Neural progenitor cell (in vitro differentiated cells): ENCODE measurements around the gene FRS2. TPM values are rescaled to one million over a fixed set of nuclear protein-coding genes. Genes with fewer than 3 reads are reported as not detected.

ENCODE experiments used
- DNase-seq: peaks from one replicate; pipeline ENCODE4 v3.0.0-alpha.2; 2016; ENCODE audit warnings: low spot score
- H2AFZ ChIP-seq: fragments of 200-600 bp; sonication (generic); replicated peaks from 2 replicates; pipeline ENCODE4 v1.6.1; 2016; ENCODE audit warnings: antibody characterized with exemption
- H3F3A ChIP-seq: fragments of 200-600 bp; sonication (generic); 2 replicates; pipeline ENCODE4 v1.6.1; 2016; ENCODE audit warnings: antibody characterized with exemption, low read depth
- H3K27ac ChIP-seq: fragments of 200-600 bp; sonication (generic); 2 replicates; pipeline ENCODE4 v1.5.1; 2016; ENCODE audit warnings: mild to moderate bottlenecking
- H3K27me3 ChIP-seq: fragments of 200-600 bp; sonication (generic); 2 replicates; pipeline ENCODE4 v1.6.1; 2016; ENCODE audit warnings: mild to moderate bottlenecking, moderate library complexity
- H3K36me3 ChIP-seq: fragments of 200-600 bp; sonication (generic); 2 replicates; pipeline ENCODE4 v1.5.1; 2016
- H3K4me1 ChIP-seq: fragments of 200-600 bp; sonication (generic); 2 replicates; pipeline ENCODE4 v1.6.1; 2016; ENCODE audit warnings: mixed run types
- H3K4me2 ChIP-seq: fragments of 200-600 bp; sonication (generic); 2 replicates; pipeline ENCODE4 v1.6.1; 2016
- H3K4me3 ChIP-seq: fragments of 200-600 bp; sonication (generic); 2 replicates; pipeline ENCODE4 v1.5.1; 2016
- H3K79me2 ChIP-seq: fragments of 200-600 bp; sonication (generic); 2 replicates; pipeline ENCODE4 v1.6.1; 2016; ENCODE audit warnings: low read depth
- H3K9ac ChIP-seq: fragments of 200-600 bp; sonication (generic); 2 replicates; pipeline ENCODE4 v1.6.1; 2016
- H3K9me3 ChIP-seq: fragments of 200-600 bp; sonication (generic); 2 replicates; pipeline ENCODE4 v1.5.1; 2016; ENCODE audit warnings: low read depth
- H4K20me1 ChIP-seq: fragments of 200-600 bp; sonication (generic); 2 replicates; pipeline ENCODE4 v1.6.1; 2016; ENCODE audit warnings: low read depth
- H3K27ac Mint-ChIP-seq: 3 replicates; pipeline ENCODE4 v1.8.0; 2021; ENCODE audit warnings: mixed read lengths
- H3K27me3 Mint-ChIP-seq: 2 replicates; pipeline ENCODE4 v1.8.0; 2022; ENCODE audit warnings: low read depth, mild to moderate bottlenecking, inconsistent platforms, moderate library complexity, mixed read lengths; ENCODE audit not compliant: insufficient read depth
- H3K36me3 Mint-ChIP-seq: 3 replicates; pipeline ENCODE4 v1.8.0; 2021; ENCODE audit warnings: mixed read lengths
- H3K4me1 Mint-ChIP-seq: 3 replicates; pipeline ENCODE4 v1.8.0; 2021; ENCODE audit warnings: mixed read lengths
- H3K4me3 Mint-ChIP-seq: 3 replicates; pipeline ENCODE4 v1.8.0; 2021; ENCODE audit warnings: mild to moderate bottlenecking, moderate library complexity, mixed read lengths
- H3K9me3 Mint-ChIP-seq: 3 replicates; pipeline ENCODE4 v1.8.0; 2020; ENCODE audit warnings: mixed read lengths
- EZH2 ChIP-seq: fragments of 200-600 bp; sonication (generic); IDR thresholded peaks from 2 replicates; pipeline ENCODE4 v1.6.1; 2017; ENCODE audit warnings: antibody characterized with exemption, mild to moderate bottlenecking, moderate library complexity
- EZH2phosphoT487 ChIP-seq: fragments of 200-600 bp; sonication (generic); IDR thresholded peaks from 2 replicates; pipeline ENCODE4 v1.6.1; 2017; ENCODE audit warnings: antibody characterized with exemption
- total RNA-seq: library from RNA; depleted of rRNA; stranded (reverse); fragments of >200 nt; gene quantifications from 2 replicates; pipeline ENCODE4 v1.2.3, GENCODE V29; 2015; ENCODE audit warnings: low replicate concordance
- TF ChIP-seq, protein P1 (sequence below): fragments of 200-600 bp; sonication (generic); IDR thresholded peaks from 2 replicates; pipeline ENCODE4 v1.5.1; 2017; ENCODE audit warnings: antibody characterized with exemption, mild to moderate bottlenecking

FRS2 gene
- total RNA-seq, 1 donor from 2014 or later: 128 TPM

DNA sequence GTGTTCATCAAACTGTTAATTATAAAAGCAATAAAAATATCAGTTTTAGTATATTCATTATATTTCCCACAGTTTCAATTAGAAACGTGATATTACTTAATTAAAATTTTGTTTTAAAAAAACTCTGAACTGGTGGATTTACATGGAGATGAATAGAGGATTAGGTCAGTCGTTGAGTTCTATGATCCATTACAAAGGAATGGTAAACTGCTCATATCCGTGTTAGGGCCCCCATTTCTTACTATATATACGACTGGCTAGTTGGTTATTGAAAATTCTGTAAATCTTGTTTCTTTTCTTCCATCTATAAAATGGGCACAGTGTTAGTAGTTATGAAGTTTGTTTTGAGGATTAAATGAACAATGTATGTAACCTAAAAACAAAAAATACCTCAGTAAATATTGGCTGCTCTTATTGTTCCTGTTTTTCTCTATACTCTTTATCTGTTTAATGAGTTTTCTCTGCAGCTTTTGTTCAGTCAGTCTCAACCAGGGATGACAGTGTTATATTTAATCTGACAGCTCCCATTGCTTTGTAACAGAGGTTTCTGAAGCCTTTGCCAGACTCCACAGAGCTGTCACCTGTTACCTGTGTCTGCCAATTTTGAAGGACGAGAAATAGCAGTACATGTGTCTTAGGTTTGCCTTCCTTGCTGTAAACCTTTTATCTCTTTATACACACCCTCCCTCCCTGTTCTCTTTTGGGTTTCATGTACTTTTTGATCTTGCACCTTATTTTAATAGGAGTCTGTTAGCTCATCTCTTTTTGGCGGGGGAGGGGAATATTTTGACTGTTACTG, 41.5 kb downstream of the FRS2 start:
- H3K4me2 ChIP-seq: peak overlapping the region; percentile 23

DNA sequence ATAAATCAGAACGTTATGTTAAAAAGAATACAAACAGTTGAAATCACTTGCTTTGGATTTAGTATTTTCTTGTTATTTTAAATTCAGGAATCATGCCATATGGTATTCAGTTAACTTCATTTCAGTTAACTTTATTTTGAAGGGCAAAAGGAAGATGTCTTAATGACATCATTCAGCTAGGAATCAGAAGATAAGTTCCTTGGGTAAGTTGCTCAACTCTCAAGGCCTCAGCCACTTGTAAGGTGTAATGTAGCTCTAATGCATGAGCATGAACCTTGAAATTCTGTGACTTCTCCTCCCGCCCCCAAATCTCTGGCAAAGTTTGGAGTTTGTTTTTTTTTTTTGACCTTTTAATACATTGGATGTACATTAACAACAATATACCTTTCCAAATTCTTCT, 42.6 kb downstream of the FRS2 start:
- H3K4me1 ChIP-seq: peaks cover 50% of the 10 kb centered on the region
- H3K9me3 ChIP-seq: no peaks in the 10 kb centered on the region
- H3K27me3 ChIP-seq: no peaks in the 10 kb centered on the region
- no peak overlapping the region for H3K4me3 ChIP-seq
- TF ChIP-seq EZH2 (no peak), EZH2phosphoT487 (no peak)
- TF ChIP-seq, protein P1, sequence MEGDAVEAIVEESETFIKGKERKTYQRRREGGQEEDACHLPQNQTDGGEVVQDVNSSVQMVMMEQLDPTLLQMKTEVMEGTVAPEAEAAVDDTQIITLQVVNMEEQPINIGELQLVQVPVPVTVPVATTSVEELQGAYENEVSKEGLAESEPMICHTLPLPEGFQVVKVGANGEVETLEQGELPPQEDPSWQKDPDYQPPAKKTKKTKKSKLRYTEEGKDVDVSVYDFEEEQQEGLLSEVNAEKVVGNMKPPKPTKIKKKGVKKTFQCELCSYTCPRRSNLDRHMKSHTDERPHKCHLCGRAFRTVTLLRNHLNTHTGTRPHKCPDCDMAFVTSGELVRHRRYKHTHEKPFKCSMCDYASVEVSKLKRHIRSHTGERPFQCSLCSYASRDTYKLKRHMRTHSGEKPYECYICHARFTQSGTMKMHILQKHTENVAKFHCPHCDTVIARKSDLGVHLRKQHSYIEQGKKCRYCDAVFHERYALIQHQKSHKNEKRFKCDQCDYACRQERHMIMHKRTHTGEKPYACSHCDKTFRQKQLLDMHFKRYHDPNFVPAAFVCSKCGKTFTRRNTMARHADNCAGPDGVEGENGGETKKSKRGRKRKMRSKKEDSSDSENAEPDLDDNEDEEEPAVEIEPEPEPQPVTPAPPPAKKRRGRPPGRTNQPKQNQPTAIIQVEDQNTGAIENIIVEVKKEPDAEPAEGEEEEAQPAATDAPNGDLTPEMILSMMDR: no peak
- H2AFZ ChIP-seq: no peak overlapping the region
- no peak overlapping the region for H3K27ac Mint-ChIP-seq
- DNase-seq: no peak
- peaks cover 51% of the 10 kb centered on the region for H3K4me1 Mint-ChIP-seq
- H3K4me2 ChIP-seq: no peak overlapping the region
- H3K27ac ChIP-seq: no peak overlapping the region
- peaks cover 76% of the 10 kb centered on the region for H4K20me1 ChIP-seq
- no peaks in the 10 kb centered on the region for H3K36me3 ChIP-seq
- H3K27me3 Mint-ChIP-seq: no peaks in the 10 kb centered on the region
- H3K4me3 Mint-ChIP-seq: no peak overlapping the region
- H3F3A ChIP-seq: no peaks in the 10 kb centered on the region
- no peaks in the 10 kb centered on the region for H3K9me3 Mint-ChIP-seq
- H3K36me3 Mint-ChIP-seq: no peaks in the 10 kb centered on the region
- no peak overlapping the region for H3K9ac ChIP-seq
- H3K79me2 ChIP-seq: peaks cover 100% of the 10 kb centered on the region

More for the DNA sequence above, 41.5 kb downstream of the FRS2 start:
- Histone ChIP-seq H3K27ac (no peak overlapping the region), H3K36me3 (no peaks in the 10 kb centered on the region), H3K4me1 (peaks cover 50% of the 10 kb centered on the region), H3K9me3 (no peaks in the 10 kb centered on the region), H3K9ac (no peak overlapping the region), H3F3A (no peaks in the 10 kb centered on the region), H2AFZ (no peak overlapping the region), H3K79me2 (peaks cover 100% of the 10 kb centered on the region), H4K20me1 (peaks cover 76% of the 10 kb centered on the region), H3K4me3 (no peak overlapping the region), H3K27me3 (no peaks in the 10 kb centered on the region)
- Mint-ChIP-seq H3K4me1 (peaks cover 51% of the 10 kb centered on the region), H3K27me3 (no peaks in the 10 kb centered on the region), H3K4me3 (no peak overlapping the region), H3K27ac (no peak overlapping the region), H3K9me3 (no peaks in the 10 kb centered on the region), H3K36me3 (no peaks in the 10 kb centered on the region)
- no peak for DNase-seq
- TF ChIP-seq EZH2phosphoT487 (no peak), EZH2 (no peak)
- TF ChIP-seq, protein P1: no peak

DNA sequence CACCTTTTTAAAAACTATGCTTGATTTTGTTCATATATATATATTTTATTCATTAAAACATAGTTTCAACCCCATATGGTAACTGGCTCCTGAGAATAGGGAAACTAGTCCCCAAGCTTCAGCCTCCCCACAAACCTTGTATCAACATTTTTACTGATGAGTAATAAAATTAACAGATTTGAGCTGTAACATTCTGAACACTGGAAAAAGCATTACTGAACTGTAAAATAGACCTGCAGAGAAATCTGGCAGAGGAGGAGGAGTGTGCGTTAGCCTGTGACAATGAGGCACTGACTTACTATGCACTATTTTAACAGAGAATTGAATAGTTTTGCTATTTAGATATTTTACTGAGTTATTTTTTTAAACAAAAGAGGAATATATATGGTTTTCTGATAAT, 43.1 kb downstream of the FRS2 start:
- Mint-ChIP-seq H3K4me1 (peaks cover 51% of the 10 kb centered on the region), H3K27ac (no peak overlapping the region), H3K4me3 (no peak overlapping the region), H3K9me3 (peaks cover 2% of the 10 kb centered on the region), H3K36me3 (peaks cover 2% of the 10 kb centered on the region), H3K27me3 (no peaks in the 10 kb centered on the region)
- H3F3A ChIP-seq: no peaks in the 10 kb centered on the region
- no peaks in the 10 kb centered on the region for H3K36me3 ChIP-seq
- TF ChIP-seq EZH2phosphoT487 (no peak), EZH2 (no peak)
- TF ChIP-seq, protein P1: no peak
- H3K4me1 ChIP-seq: peaks cover 50% of the 10 kb centered on the region
- H3K9ac ChIP-seq: no peak overlapping the region
- H3K27ac ChIP-seq: no peak overlapping the region
- H3K4me3 ChIP-seq: no peak overlapping the region
- H3K27me3 ChIP-seq: no peaks in the 10 kb centered on the region
- H3K4me2 ChIP-seq: no peak overlapping the region
- H4K20me1 ChIP-seq: peaks cover 76% of the 10 kb centered on the region
- no peaks in the 10 kb centered on the region for H3K9me3 ChIP-seq
- H3K79me2 ChIP-seq: peaks cover 100% of the 10 kb centered on the region
- H2AFZ ChIP-seq: no peak overlapping the region
- DNase-seq: no peak
